Calu3 (cell line): ENCODE results near the gene RND1. TPM values are rescaled to one million over a fixed set of nuclear protein-coding genes. Genes with fewer than 3 reads are reported as not detected.

Source experiments
- BruUV-seq: library from RNA; stranded (reverse); fragments of 400-500 nt; replicated peaks from 2 replicates; lab custom pipeline; 2021; lab: Mats Ljungman, UMichigan
- CTCF ChIA-PET: fragments of 300-600 bp; sonication (Branson Sonifier 250); formaldehyde crosslinking; loops from one replicate; lab custom pipeline; 2022; ENCODE audit warnings: antibody characterized with exemption; lab: Charles Lee
- DNase-seq: peaks from one replicate; pipeline ENCODE4 v3.0.0; 2022
- H3K27ac Mint-ChIP-seq: one replicate; pipeline ENCODE4 v1.8.0; 2022; ENCODE audit warnings: mixed read lengths; ENCODE audit not compliant: unreplicated experiment
- H3K27me3 Mint-ChIP-seq: one replicate; pipeline ENCODE4 v1.8.0; 2022; ENCODE audit warnings: mixed read lengths; ENCODE audit not compliant: unreplicated experiment
- H3K36me3 Mint-ChIP-seq: one replicate; pipeline ENCODE4 v1.8.0; 2022; ENCODE audit warnings: mild to moderate bottlenecking, moderate library complexity, mixed read lengths; ENCODE audit not compliant: insufficient read depth, unreplicated experiment
- H3K4me1 Mint-ChIP-seq: one replicate; pipeline ENCODE4 v1.8.0; 2022; ENCODE audit warnings: mild to moderate bottlenecking, low read depth, mixed read lengths; ENCODE audit not compliant: unreplicated experiment
- H3K4me3 Mint-ChIP-seq: one replicate; pipeline ENCODE4 v1.8.0; 2022; ENCODE audit warnings: mild to moderate bottlenecking, low read depth, moderate library complexity, mixed read lengths; ENCODE audit not compliant: unreplicated experiment
- H3K9me3 Mint-ChIP-seq: one replicate; pipeline ENCODE4 v1.8.0; 2022; ENCODE audit warnings: low read depth, mixed read lengths; ENCODE audit not compliant: unreplicated experiment
- CTCF ChIP-seq: fragments of 200-600 bp; IDR thresholded peaks from one replicate; pipeline ENCODE4 v1.8.0; 2022; ENCODE audit warnings: antibody characterized with exemption; ENCODE audit not compliant: unreplicated experiment
- intact Hi-C: fragments of 100-400 bp; cut with micrococcal nuclease; formaldehyde crosslinking; loops from one replicate; pipeline ENCODE4 v1.10.0; 2022; ENCODE audit not compliant: unreplicated experiment
- total RNA-seq: library from RNA; stranded (reverse); gene quantifications from 2 replicates; pipeline ENCODE4 v1.2.3, GENCODE V29; 2022

RND1 gene
- total RNA-seq, 1 experiment from 2014 or later: 14.2 TPM

GRCh38 chr12:48827513-48828096, 38.1 kb downstream of the RND1 start:
- no peaks in the 10 kb centered on the region for H3K4me1 Mint-ChIP-seq
- no peak for DNase-seq
- CTCF ChIA-PET: interaction anchor here (0.6 kb wide), 1 partner anchor 91 kb away, joined by 6 read pairs; no protein-coding TSS in a partner anchor
- TF ChIP-seq CTCF: no peak
- no peaks in the 10 kb centered on the region for H3K9me3 Mint-ChIP-seq
- BruUV-seq: no TSS peak
- H3K27ac Mint-ChIP-seq: no peak overlapping the region
- peaks cover 16% of the 10 kb centered on the region for H3K36me3 Mint-ChIP-seq
- H3K27me3 Mint-ChIP-seq: no peaks in the 10 kb centered on the region
- no peak overlapping the region for H3K4me3 Mint-ChIP-seq
- intact Hi-C loops: no loop called here

GRCh38 chr12:48827026-48827425, 38.6 kb downstream of the RND1 start:
- Mint-ChIP-seq H3K9me3 (no peaks in the 10 kb centered on the region), H3K4me1 (no peaks in the 10 kb centered on the region), H3K4me3 (no peak overlapping the region), H3K27me3 (no peaks in the 10 kb centered on the region), H3K36me3 (peaks cover 12% of the 10 kb centered on the region), H3K27ac (no peak overlapping the region)
- CTCF ChIA-PET: interaction anchor here (0.6 kb wide), 1 partner anchor 91 kb away, joined by 6 read pairs; no protein-coding TSS in a partner anchor
- no peak for TF ChIP-seq CTCF
- intact Hi-C loops: no loop called here
- no peak for DNase-seq
- BruUV-seq: no TSS peak

- intact Hi-C loops: no loop called here
- BruUV-seq: no TSS peak
- H3K4me3 Mint-ChIP-seq: no peak overlapping the region
- no peak overlapping the region for H3K27ac Mint-ChIP-seq
- no peak for TF ChIP-seq CTCF
- DNase-seq: no peak
- H3K27me3 Mint-ChIP-seq: no peaks in the 10 kb centered on the region
- H3K9me3 Mint-ChIP-seq: no peaks in the 10 kb centered on the region
- no peaks in the 10 kb centered on the region for H3K4me1 Mint-ChIP-seq
- H3K36me3 Mint-ChIP-seq: peaks cover 10% of the 10 kb centered on the region
- CTCF ChIA-PET: no interaction called here
Observed at GRCh38 chr12:48826209-48826855, 39.3 kb downstream of the RND1 start.

- CTCF ChIA-PET: no interaction called here
- no peak overlapping the region for H3K4me3 Mint-ChIP-seq
- intact Hi-C loops: no loop called here
- no peak for DNase-seq
- H3K9me3 Mint-ChIP-seq: no peaks in the 10 kb centered on the region
- no peak overlapping the region for H3K27ac Mint-ChIP-seq
- no peaks in the 10 kb centered on the region for H3K4me1 Mint-ChIP-seq
- no peak for TF ChIP-seq CTCF
- no peaks in the 10 kb centered on the region for H3K27me3 Mint-ChIP-seq
- BruUV-seq: no TSS peak
- H3K36me3 Mint-ChIP-seq: peaks cover 6% of the 10 kb centered on the region
Observed at GRCh38 chr12:48824905-48825304, 40.8 kb downstream of the RND1 start.
